Activated naive CD4-positive, alpha-beta T cell treated with anti-CD3 and anti-CD28 coated beads, Interleukin-2, amount 10 ng/mL, durations not matched to agents 7 days and 5 days (primary cell): ENCODE results near the gene TPK1.

Source experiments
- CTCF ChIA-PET: fragments of 350-600 bp; sonication (Branson Sonifier 250); formaldehyde crosslinking; loops from one replicate; lab custom pipeline; 2021; ENCODE audit warnings: antibody characterized with exemption; lab: Charles Lee
- DNase-seq: peaks from one replicate; pipeline ENCODE4 v3.0.0-alpha.2; 2020
- H3K27ac Mint-ChIP-seq: one replicate; pipeline ENCODE4 v1.8.0; 2021; ENCODE audit warnings: mild to moderate bottlenecking, moderate library complexity, mixed read lengths
- H3K27me3 Mint-ChIP-seq: one replicate; pipeline ENCODE4 v1.8.0; 2021; ENCODE audit warnings: mild to moderate bottlenecking, mixed read lengths
- H3K36me3 Mint-ChIP-seq: one replicate; pipeline ENCODE4 v1.8.0; 2021; ENCODE audit warnings: mixed read lengths
- H3K4me1 Mint-ChIP-seq: one replicate; pipeline ENCODE4 v1.8.0; 2021; ENCODE audit warnings: mixed read lengths
- H3K4me3 Mint-ChIP-seq: one replicate; pipeline ENCODE4 v1.8.0; 2021; ENCODE audit warnings: mild to moderate bottlenecking, moderate library complexity, mixed read lengths
- H3K9me3 Mint-ChIP-seq: one replicate; pipeline ENCODE4 v1.8.0; 2021; ENCODE audit warnings: mixed read lengths

The TPK1 gene

DNA sequence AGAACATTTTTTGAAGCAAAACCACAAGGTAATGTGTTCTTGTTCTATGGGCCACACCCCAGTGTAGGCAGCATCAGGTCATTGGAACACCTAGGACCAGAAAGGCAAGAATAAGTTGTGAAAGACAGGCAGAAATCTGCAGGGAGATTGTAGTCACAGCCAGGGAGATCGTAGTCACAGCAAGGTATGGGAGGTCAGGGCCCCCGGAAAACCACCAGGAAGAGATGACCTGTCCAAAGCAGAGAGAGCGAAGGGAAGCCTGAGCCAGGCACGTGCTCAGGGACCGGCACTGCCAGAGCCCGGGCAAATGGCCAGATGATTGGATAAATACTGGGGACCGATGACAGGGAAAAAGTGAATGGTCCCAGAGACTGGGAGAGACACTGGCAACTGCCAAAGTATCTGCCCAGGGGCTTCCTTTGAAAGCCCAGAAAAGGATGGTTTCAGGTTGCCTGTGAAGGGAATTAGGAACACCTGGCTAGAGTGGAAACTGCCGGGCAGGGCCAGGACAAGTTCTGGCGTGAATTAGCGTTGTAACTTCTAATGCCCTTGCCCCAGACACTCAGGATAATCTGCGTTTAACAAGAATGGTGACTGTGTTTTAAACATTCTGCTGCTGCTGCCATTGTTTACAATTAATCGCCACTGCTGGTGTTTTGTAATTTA lies 428.5 kb downstream of the TPK1 start:
- CTCF ChIA-PET: no interaction called here
- no peaks in the 10 kb centered on the region for H3K36me3 Mint-ChIP-seq
- no peaks in the 10 kb centered on the region for H3K9me3 Mint-ChIP-seq
- no peak overlapping the region for H3K4me3 Mint-ChIP-seq
- no peak for DNase-seq
- peaks cover 15% of the 10 kb centered on the region for H3K27me3 Mint-ChIP-seq
- no peak overlapping the region for H3K27ac Mint-ChIP-seq
- no peaks in the 10 kb centered on the region for H3K4me1 Mint-ChIP-seq

DNA sequence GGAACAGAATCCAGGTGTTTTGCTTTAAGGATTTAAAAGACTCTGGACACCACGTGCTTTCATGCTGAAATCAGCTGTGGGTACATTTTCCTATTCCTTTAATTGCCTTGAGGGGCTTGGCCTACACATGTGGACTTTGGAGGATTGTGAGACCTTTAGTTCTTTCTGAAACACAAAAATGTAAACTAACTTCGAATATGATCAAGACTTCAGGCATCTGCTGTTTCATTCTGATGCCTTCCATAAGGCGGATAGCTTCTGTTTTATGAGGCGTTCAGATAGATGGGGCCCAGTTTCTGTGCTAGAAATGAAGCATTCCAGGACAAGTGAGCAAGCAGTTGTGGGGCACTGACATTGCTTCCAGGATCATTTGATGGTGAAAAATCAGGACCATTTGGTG lies 430.9 kb downstream of the TPK1 start:
- no peak overlapping the region for H3K27ac Mint-ChIP-seq
- no peak for DNase-seq
- CTCF ChIA-PET: no interaction called here
- H3K36me3 Mint-ChIP-seq: no peaks in the 10 kb centered on the region
- no peaks in the 10 kb centered on the region for H3K9me3 Mint-ChIP-seq
- no peak overlapping the region for H3K4me3 Mint-ChIP-seq
- no peaks in the 10 kb centered on the region for H3K4me1 Mint-ChIP-seq
- peaks cover 8% of the 10 kb centered on the region for H3K27me3 Mint-ChIP-seq

DNA sequence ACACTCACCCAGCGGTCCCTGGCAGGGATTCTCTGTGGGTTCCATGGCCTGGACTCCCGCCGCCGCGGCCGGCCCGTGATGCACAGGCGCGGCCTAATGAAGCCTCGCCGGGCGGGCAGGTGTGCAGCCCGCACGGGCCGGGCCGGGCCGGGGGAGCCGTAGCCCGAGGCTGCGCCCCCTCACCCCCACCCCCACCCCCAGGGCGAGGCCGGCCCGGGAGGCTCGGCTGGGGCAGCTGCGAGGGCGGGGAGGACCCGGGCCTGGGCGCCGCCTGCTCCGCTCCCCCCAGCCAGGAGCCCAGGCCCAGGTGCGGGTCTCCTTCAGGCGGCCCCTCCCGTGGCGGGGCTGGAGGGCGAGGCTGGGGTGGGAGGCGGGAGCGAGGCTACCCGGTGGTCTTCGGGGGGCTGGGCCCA lies 432.2 kb downstream of the TPK1 start, which contains the start of gene NOBOX:
NOBOX (minus strand) TSS at position 45 of the 413 bp plus-strand sequence.
- Mint-ChIP-seq H3K36me3 (no peaks in the 10 kb centered on the region), H3K4me3 (no peak within 1 kb of the TSS)
- CTCF ChIA-PET: no interaction called here

DNA sequence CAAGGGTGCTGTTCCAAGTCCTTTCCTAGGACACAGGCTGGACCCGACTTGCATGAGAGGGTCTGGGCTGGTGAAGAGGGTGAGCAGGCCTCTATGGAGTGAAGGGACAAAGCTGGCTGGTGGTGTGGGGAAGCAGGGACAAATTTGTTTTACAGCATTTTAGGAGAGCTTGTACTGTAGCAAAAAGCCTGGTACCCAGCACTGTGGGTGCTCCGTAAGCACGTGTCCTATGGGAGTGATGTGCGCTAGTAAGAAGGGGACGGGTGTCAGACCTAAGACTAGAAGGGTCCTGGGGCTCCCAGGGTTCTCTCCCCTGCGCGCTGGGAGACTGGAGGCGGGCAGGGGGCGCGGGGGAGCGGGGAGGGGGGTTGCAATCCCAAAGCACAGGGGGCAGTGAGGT lies 432.8 kb downstream of the TPK1 start:
- Mint-ChIP-seq H3K9me3 (no peaks in the 10 kb centered on the region), H3K27me3 (peaks cover 16% of the 10 kb centered on the region), H3K4me3 (no peak overlapping the region), H3K27ac (no peak overlapping the region), H3K36me3 (no peaks in the 10 kb centered on the region), H3K4me1 (no peaks in the 10 kb centered on the region)
- CTCF ChIA-PET: interaction anchor here (1.8 kb wide), 1 partner anchor 11 kb away, joined by 5 read pairs; no protein-coding TSS in a partner anchor
- no peak for DNase-seq

More for the DNA sequence above, 432.2 kb downstream of the TPK1 start, which contains the start of gene NOBOX:
- no peak for DNase-seq
- no peaks in the 10 kb centered on the region for H3K9me3 Mint-ChIP-seq
- H3K4me1 Mint-ChIP-seq: no peaks in the 10 kb centered on the region
- H3K27ac Mint-ChIP-seq: no peak within 1 kb of the TSS
- H3K27me3 Mint-ChIP-seq: peaks cover 12% of the 10 kb centered on the region
